NCI-H1694 treated with DMSO at 0.1 percent for 48 hours (cell line): Measurements from ENCODE around the gene BMF.

ENCODE experiments used
- DNase-seq: peaks from one replicate; lab custom pipeline; 2025; lab: John Stamatoyannopoulos, UW

BMF gene

DNA sequence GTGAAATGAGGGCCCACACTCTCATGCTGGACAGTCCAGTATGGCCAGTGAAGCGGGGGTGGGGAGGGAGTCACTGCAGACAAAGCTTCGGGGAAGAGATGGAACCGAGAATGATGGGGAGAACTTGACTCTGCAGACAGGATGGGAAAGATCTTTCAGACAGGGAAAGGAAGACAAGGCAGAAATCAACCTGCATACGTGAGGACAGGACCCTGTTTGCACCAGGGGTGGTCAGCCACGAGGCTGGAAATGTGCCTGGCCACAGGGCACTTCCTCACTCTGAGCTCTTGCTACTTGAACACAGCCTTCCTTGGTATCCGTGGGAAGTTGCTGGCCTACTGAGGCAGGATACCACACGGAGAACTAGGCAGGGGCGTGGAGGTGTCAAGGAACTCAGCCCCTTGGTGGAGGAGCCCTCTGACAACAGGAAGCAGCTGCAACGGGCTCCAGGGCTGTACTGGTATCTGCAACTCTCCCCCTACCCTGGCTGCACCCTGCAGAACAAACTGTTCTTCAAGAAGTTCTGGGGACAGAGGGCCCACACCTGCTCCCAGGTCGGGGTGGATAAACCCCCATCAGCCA is 60.4 kb downstream of the BMF start:
- no peak for DNase-seq

DNA sequence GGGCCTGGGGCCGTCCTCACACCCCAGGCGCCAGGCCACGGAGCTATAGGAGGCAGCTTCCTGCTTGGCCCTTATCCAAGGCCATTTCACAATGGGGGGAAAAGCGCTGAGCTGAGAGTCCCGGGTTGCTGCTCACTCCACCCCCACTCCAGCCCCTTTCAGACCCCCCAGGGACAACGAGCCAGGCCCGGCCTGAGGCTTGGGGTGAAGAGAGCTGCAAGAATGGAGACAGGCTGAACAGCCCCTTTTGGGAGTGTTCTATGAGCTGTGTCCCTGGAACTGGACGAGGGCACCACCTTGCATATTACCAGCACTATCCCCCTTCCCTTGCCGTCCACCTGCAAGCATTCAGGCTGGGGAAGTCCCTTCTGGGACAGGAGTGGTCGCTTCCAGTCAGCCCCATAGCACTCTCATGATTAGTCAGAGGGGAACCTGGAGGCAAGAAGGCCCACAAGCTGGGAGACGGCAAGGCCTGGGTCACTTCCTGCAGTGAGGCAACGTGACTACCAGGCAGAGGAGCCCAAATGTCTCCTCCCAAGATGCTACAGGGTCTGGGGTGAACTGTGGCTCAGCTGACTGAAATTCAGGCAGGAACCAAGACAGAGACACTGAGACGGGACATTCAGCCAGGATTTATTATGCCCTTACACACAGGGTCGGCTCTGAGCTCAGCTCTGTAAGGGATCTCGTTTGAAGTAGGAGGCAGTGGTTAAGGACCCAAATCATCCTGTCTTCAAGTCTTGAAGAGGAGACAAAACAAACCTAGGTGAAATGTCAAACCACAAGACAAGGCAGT is 61.1 kb downstream of the BMF start:
- DNase-seq, result no peak

DNA sequence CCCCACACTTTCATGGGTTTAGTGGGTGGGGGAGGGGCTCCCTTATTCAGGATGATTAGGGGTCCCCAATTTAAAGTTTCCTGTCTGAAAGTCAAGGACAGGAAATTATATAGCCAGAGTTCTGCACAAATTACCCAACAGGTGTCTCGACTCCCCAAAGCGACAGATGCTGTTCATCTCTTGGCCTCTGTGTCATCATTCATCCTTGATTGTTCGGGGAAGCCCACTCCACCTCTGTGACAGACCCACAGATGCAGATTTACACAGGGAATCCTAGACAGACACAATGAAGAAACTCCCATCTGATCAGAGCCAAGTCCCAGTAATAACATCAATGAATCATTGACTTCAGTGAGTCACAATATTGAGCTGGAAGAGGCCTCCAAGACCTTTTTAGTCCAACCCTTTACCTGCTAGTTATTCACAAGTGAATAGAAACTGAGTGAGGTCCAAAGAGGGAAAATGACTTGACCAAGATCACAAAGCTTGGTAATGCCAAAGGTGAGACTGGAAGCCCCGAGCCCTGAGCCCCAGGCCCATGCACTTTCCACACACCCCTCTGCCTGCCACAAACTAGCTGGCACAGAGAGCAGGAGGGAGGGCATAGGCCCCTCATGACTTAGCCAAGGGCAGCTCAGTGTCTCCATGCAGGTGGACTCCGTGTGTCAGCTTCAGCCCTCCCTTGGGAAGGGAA is 61.8 kb downstream of the BMF start:
- DNase-seq, result no peak

DNA sequence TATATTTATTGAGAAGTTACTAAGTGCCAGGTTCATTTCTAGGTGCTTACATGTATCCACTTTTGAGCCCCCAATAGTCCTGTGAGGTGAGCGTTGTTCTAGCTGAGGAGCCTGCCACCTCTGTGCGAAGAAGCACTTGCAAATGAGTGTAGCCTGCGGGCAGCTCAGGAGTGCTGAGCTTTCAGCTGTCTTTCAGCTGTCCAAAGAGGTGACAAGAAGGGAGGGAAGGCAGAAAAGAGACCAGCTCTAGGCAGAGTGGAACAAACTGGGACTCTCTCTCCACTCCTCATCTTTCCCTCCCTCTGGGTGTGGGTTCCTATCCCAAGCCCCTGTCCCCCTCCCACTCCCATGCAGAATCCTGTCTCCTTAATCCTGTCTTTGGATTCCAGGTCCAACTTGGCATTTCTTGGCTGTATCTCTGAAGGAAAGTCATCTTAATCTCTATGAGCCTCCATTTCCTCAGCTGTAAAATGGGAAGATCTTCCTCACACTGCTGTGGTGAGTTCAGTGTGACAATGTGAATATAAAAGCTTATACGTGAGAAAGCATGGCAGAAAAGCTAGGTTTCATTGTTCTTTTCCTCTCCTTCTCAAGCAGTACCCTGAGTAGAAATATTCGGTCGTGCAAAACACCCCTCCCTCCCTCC is 63.0 kb downstream of the BMF start:
- DNase-seq, result no peak

DNA sequence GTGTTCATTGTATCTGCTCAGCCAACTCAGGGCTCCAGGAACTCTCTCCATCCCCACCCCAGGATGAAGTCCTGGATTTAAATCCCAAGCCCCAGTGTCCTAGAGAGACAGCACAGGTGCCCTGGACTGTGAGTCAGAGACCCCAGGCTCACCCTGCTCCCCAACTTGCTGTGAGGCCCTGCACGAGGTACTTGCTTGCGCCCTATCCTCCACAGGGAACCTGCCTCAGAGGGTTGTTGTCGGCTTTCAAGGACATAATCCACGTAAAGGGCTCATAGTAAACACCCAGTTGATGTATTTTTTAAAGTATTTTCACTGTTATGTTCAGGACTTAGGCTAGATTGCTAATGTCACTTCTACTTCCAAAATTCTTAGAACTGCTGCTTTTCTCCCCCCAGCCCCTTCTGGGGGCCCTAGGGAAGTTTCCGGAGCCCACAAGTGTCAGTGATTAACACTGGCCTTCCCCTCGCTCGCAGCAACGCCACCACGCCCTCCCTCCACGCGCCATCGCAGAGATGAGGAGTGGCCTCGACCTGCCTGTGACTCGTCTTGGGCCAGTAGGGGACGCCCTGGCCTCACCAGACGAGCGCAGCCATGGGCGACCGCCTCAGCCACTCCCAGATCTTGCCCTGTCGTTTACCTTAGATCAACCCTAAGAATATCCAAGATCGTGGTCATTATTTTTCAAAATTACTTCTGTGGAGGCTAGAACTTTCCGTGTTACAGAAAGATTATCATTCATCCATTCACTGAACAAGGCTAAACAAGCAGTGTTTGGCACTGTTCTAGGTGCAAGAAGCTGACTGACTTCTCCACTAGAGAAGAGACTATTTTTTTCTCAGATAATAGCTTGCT is 63.7 kb downstream of the BMF start:
- peak; percentile 51 for DNase-seq

DNA sequence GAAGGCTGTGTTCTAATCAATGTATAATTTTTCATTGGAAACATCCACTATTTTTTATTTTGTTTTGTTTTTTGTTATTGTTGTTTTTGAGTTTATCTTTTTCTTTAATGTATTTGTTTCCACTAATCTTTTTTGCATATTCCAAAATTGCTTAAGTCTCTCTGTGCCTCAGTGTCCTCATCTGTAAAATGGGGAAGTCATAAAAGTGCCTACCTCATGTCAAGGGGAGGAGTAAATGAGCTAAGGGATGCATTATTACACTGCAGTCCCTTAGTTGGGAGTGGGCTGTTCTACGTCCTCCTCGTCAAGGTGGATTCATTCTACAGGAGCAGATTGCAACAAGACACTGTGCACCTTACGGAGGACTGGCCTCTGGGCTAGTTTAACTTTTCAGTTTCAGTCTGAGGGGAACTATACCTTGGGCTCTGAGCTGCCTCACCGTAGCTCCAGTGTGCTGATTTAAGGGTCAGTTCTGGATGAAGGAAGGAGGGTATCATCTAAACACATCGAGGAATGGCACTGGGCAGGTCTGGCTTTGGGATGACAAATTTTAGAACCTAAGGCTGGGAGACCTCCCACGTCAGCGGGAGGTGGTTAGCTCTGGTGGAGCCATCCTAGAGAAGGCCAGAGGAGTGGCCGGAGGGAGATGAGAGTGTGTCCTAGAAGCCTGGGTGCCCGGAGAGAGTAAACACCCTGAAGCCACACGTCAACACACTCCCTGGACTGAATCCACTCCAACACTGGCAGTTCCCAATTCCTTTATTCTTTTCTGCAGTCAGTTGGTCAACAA is 64.6 kb downstream of the BMF start:
- DNase-seq, result no peak

DNA sequence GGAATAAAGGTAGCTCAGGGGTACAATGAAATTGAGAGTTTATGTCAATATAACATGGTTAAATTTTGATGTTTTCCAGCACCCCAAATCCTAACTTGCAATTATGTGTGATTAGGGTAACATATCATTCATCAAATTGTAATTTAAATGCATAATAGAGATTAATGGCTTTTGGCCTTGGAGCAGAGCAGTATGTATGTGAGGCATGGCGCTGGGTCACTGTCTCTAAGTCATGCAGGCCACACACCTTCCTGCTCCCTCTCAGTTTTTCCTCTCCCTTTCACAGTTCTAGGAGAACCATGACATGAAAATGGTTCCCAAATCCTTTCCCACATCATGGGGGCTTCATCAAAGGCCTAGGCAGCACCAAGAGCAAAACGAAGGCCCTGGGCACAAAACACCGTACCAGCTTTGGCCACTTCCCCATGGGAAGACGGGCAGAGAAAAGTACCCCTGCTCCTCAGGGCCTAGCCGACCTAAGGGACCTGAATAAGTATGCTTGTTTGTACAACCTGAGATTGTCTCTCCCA is 65.8 kb downstream of the BMF start:
- no peak for DNase-seq

DNA sequence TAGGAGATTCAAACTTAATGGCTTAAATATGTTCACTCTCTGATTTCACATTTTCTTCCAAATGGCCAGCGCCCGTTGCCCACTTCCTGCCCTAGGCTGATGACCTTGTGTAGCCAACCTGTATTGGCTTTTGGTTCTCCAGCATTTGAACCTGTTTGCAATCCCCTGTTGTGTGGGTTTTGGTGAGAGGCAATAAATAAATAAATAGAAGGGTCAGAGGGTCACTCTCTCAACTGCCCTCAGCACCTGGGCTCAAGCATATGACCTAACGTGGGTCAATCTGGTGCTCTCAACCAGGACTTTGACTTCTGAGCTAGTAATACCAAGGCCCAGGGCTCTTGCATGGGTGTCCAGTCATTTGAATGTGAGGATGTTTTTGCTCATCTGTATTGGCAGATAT is 67.9 kb downstream of the BMF start:
- DNase-seq, result no peak

DNA sequence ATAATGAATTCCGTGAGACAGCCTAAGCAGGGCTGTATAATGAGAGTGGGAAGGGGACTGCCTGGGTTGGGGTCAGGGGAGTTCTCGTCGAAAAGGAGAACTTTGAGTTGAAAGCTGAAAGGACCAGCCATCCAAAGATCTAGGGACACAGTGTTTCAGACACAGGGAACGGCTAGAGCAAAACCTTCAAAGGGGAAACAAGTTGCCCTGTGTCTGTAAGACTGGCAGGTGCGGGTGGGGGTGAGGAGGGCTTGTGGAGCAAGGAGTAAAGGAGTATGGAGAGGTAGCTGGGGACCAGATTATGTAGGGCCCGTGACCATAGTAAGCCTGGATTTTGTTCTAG is 68.4 kb downstream of the BMF start:
- no peak for DNase-seq

DNA sequence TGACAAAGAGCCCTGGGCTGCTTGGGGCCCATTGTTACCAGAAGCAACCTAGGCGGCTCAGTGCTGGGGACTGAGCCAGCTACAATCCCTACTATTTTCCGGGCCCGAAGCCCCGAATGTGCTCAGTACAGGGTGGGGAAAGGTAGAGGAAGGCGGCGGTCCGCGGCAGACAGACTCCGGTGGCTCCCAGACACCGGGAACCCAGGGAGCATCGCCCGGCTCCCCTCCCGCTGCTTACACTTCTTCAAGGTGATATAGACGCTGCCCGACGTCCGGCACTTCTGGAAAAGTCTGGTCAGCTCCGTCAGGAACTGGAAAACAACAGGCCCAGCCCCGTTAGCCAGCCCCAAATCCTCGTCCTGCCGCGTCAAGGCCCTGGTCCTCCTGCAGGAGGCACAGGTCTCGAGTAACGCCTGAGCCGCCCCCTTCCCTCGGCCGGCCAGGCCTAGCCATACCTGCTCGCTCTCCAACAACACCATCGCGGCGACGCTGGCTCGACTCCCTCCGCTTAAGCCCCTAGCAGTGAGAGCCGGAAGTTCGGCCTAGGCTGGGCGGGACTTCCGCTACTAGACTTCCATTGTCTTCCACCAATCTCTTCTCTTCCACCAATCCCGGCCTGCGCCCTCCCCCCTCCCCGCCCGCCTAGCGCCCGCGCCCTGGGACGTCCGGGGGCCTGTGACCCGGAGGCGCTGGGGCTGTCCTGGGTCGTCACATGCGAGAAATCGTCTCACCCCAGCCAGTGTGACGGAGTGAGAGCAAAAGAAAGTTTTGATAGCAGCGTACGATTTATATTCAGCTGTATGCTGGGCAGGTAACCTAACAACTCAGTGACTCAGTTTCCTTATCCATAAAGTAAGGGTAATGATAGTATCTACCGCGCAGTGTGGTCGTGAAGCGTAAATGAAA is 69.8 kb downstream of the BMF start, which contains the start of gene SRP14:
SRP14 (minus strand) TSS at position 544 of the 906 bp plus-strand sequence; CDS start at position 479, 65 bp downstream.
- peak; percentile 82 for DNase-seq

DNA sequence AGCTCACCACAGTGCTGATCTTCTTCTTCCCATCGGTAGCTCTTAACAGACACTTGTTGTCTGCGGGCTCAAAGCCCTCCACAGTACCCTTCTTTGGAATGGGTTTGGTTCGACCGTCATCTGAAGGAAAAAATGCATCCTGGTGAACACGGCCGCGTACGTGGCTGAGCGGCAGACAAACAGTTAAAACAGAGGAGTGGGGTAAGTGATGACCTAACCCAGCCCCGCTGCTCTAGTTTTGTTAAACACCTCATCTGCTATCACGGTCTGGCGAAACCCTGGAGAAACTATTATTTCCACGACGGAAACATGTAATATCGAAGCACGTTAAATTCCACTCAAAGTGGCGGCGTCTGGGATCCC is 70.4 kb downstream of the BMF start:
- no peak for DNase-seq
